ENCODE data around the gene WFDC8.

Gene WFDC8

DNA sequence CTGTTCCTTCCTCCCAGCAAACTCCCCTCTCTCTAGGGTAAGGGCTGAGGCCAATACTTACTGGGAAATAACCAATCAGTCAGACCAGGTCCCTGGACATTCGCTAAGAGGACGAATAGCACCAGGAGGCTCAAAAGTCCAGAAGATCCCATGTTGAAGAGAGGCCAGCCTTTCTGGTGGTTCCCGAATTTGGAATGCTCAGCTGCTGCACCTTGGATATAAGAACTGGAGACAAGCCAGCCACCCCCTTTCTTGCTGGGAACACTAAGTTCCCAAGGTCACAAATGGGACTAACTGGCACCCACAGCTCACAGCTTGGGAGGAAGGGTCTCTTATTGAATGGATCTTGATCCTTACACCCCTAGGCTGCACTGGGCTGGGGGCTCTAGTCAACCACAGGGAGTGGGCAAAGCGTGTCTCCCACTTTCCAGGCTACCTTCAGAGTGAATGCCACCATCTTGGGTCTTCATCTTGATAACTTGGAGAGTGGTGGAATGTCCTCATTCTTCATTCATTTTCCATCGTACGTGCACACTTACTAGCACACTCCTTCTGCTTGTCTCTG, 31.8 kb downstream of the WFDC8 start, which contains the start of gene EPPIN:
Gene EPPIN (minus strand): TSS at position 196 of the 565 bp plus-strand sequence. CDS start 44 bp downstream, at position 152.
- no peak for DNase-seq

GRCh38 chr20:45545754-45546453, 33.2 kb downstream of the WFDC8 start:
- DNase-seq: no peak

- no peak for DNase-seq
Observed at GRCh38 chr20:45545351-45545750, 33.7 kb downstream of the WFDC8 start.

DNA sequence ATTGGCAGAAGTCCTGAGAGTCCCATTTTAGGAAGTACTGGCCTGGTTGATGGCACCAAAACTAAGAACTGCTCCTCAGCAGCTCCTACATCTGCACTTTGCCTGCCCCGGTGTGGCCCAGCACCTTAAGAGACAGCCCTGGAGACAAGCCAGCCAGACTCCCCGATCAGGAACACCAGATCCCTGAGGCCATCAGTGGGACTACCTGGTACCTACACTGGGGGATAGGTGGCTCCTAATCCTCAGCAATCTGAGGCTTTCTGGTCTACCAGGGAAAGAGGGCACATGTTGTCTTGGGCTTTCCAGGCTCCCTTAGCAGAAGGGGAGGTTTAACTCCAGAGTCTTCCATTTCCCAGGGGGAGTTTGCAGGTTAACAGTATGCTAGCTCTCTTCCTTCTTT, 39.7 kb downstream of the WFDC8 start, which contains the start of gene WFDC6:
Gene WFDC6 (minus strand): TSS at position 101 of the 400 bp plus-strand sequence. CDS start 75 bp downstream, at position 26.
- no peak for DNase-seq

- DNase-seq: no peak
Observed at GRCh38 chr20:45538209-45538799, 40.8 kb downstream of the WFDC8 start.

- no peak for DNase-seq
Observed at GRCh38 chr20:45527294-45527693, 51.8 kb downstream of the WFDC8 start.

DNA sequence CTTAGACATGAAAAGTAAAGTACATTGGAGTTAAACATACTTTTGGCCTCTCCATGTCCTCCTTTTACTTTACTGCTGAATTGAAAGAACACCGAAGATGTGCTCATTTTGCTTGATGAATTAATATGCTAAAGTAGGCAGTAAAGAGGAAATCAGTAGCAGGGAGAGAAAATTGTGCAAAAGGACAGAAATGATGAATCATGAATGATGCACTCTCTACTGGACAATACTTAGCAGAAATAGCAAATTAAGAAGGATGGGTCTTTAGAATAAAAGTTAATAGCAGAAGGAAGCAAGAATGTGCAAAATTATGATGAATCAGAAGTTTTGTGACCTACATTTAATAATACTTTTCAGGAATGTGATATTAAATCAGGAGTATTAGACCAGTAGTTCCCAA, 55.3 kb downstream of the WFDC8 start:
- no peak for DNase-seq

DNA sequence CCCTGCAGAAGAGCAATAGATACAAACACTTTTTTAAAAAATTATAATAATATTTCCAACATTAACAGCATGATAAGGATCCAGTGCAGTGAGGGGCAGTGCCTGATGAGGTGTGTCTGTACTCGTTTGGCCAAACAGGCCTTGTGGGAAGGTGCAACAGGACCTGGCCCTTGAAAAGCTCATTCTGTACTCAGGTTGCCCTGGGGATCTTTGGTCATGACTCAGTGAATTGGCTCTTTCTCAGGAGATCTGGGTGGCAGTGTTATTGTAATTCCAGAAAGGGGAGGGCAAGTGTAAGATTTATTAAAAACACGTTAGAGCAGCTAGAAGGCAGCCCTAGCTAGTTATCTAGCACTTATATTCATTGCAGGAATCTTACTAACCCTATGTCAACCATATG, 60.8 kb downstream of the WFDC8 start:
- DNase-seq: no peak

DNA sequence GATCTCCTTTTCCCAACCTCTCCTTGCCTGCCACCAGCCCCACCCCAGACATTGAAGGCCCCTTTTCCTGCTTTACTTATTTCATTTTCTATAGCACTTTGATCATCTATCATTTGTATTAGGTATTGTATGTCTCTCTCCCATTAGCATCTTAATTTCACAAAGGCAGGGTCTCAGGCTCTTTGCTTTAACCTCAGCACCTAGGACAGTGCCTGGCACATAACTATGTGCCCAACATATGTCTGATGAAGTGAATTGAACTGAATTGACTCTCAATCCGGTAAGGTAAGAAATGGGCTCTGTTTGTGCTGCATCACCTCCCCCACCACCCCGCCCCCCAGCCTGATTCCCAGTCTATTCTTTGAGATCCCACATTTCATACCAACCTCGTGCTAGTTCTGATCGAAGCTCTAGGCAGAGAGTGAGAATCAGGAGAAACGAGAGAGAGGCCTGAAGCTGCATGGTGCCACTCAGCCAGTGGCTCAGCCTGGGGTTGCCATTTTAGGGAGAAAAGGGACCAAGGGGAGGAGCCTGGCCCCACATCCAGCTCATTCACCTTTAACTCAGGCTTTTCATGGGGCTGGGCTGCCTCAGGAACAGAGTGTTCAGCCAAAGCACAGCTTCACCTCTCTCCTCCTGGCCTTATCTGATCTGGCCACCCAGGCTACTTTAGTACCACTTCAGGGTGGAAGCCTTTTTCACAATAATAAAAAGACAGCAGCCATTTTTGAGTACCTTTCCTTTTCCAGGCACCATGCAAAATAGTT, 63.8 kb downstream of the WFDC8 start, which contains the start of gene SPINT3:
Gene SPINT3 (minus strand): TSS at position 476 of the 767 bp plus-strand sequence. CDS start 14 bp downstream, at position 462.
- no peak for DNase-seq

- DNase-seq: no peak
Observed at GRCh38 chr20:45510242-45510862, 68.7 kb downstream of the WFDC8 start.

DNA sequence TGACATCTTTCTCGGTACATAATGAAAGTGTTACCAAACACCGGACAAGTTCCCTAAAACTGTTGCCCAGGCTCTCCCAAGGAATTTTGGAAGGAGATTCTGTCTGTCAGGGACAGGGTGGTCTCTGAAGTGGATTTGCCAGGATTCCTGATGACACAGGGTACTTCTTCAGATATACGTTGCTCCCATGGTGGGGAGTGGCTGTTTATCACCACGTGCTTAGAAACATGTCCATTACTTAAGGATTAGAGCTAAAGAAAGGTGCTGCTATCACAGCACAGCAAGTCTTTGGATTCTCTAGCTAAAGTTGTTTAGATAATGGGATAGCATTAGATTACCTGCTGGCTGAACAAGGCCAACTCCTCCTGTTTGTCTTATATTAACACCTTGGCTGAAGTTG, 70.0 kb downstream of the WFDC8 start:
- no peak for DNase-seq

DNA sequence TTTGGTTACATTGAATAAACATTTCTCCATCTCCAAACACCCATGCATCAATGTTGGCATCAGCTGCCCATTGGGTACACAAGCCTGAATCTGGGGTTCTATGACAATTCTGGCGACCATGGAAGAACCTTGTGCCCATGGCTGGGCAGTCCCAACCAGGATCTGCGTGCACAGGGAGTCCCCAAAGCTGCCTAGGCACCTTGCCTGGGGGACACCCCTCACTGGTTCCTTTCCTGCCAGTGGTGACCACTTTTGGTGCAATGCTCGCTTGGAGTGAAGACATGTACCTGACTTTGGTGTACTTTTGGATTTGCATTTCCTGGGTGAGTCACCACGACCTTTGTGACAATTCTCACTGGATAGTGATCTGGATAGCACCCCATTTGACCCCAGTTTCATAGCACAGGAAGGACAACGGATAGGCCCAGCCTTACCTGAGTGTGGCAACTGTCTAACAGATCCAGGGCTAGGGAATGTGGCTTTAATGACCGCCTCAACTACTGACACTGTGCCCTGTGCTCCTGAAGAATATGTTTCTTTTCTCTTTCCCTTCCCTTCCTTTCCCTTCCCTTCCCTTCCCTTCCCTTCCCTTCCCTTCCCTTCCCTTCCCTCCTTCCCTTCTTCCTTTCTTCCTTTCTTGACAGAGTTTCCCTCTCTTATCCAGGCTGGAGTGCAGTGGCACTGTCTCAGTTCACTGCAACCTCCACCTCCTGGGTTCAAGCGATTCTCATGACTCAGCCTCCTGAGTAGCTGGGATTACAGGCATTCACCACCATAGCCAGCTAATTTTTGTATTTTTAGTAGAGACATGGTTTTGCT, 70.8 kb downstream of the WFDC8 start:
- DNase-seq: no peak

DNA sequence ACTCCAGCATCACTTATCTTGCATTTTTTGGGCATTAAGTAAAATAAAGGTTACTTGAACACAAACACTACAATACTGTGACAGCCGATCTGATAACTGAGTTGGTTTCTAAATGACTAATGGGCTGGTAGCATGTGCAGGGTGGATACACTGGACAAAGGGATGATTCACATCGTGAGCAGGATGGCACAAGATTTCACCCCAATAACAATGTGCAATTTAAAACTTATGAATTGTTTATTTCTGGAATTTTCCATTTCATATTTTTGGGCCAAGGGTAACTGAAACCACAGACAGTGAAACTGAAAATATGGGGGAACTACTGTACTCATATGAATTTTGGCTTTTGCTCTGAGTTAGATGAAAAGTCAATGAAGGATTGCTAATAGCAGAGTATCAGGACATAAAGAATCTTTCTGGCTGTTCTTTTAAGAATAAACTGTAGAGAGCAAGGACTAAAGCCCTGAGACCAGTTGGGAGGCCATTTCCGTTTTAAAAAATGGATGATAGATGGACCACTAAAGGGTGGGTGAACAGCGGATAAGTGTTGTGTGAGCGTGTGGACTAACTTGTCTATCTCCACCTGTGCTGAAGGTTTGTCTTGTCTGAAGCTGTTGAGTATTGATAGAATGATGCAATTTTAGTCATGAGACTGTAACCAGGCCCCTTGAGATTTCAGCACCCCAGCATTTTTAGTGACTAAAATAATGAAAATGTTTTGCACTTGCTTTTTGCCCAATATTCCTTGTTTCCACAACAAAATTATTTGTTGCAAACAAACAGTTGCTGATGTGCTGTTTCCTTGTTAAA, 71.9 kb downstream of the WFDC8 start:
- DNase-seq: no peak

DNA sequence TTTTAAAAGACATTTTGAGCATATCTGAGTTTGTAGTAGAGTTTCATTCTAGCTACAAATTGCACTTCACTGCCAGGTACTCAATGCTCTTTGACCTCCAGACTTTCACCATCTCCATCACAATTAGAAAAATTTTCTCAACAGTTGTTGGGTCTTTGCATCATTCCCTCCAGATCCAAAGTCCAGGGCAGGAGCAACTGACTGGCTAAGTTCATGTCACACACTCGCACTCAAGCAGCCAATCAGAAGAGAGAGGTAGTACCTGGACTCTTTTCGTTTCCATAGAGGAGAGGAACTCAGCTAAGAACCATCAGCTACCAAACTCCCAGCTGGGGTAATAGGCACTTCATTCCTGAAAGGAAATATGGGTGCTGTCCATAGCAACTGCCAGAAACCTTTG, 72.7 kb downstream of the WFDC8 start:
- DNase-seq: no peak

GRCh38 chr20:45503403-45503802, 75.7 kb downstream of the WFDC8 start:
- DNase-seq: no peak

DNA sequence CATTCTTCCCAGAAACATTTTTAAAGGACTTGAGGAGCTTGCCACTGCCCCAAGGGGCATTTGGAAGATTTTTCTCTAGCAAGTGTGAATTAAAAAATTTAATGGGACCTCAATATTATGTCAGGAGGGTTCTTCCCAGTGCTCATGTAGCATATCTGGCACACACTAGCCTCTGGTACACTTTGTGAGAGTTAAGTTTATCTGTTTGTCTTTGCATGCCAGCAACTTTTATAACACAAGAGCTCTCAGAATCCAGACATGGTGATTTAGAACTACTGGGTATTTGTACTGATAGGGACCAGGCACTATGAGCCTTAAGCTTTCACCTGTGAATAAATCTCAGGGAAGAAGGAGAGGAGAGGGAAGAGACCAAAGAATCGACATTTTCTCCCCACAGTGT, 76.5 kb downstream of the WFDC8 start:
- DNase-seq: no peak

Data from CD4-positive, alpha-beta T cell treated with Interferon gamma for 1 hour (primary cell).